Right ventricle myocardium inferior (tissue), 1 donor: Measurements from ENCODE around the gene FBXW10. TPM values are rescaled to one million over a fixed set of nuclear protein-coding genes. Genes with fewer than 3 reads are reported as not detected.
"Not testable (repeated sequence)": the region's sequence is repeated elsewhere in the genome, so short reads cannot be mapped to it uniquely, and the experiment has no call there.

Experiments
- ATAC-seq: fragments of 200-7000 bp; cut with Tn5 transposase; one replicate; pipeline ENCODE4 v1.9.1; 2020; ENCODE audit warnings: mild to moderate bottlenecking, moderate library complexity
- DNase-seq: peaks from one replicate; pipeline ENCODE4 v3.0.0; 2021; ENCODE audit errors: missing footprints
- intact Hi-C: fragments of 100-400 bp; cut with DNase I; formaldehyde crosslinking; loops from one replicate; pipeline ENCODE4 v1.11.0; 2022
- total RNA-seq: library from RNA; stranded (reverse); fragmentation: NEBNext Ultra II Directional; extraction: Animal tissue kit (Norgen Biotek cat#: 25700); gene quantifications from one replicate; pipeline ENCODE4 v1.2.1, GENCODE V29; 2021
- donor health status: DM: no; HTN: yes; CAD: no; lungs with severe emphysema.

FBXW10 gene
- total RNA-seq, 1 donor from 2014 or later = not detected

DNA sequence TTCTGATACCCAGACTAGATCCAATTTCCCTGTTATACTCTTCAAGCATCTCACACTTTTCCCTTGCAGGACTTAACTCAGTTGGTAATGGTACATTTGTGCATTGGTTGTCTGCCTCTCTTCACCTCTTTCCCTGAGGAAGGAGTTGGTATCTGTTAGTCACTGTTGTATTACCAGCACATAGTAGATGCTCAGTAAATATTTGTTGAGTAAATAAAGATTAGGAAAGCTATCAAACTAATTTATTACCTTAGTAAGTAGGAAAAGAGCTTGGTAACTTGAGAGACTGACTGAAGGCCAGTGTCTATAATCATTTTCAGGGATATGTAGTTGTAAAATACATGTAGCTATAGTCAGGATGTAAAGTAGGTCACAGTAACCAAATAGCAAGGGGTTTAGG lies 53.0 kb downstream of the FBXW10 start:
- ATAC-seq, DNase-seq, intact Hi-C loops: not testable (repeated sequence)

GRCh38 chr17:18803458-18804245 lies 59.8 kb downstream of the FBXW10 start:
- DNase-seq, intact Hi-C loops: not testable (repeated sequence)
- ATAC-seq = peak; percentile 48

- ATAC-seq, DNase-seq, intact Hi-C loops: not testable (repeated sequence)
Observed at GRCh38 chr17:18815924-18816323, 72.1 kb downstream of the FBXW10 start.

- DNase-seq, intact Hi-C loops: not testable (repeated sequence)
- peak; percentile 64 for ATAC-seq
Observed at GRCh38 chr17:18816489-18817371, 72.9 kb downstream of the FBXW10 start.

- DNase-seq, intact Hi-C loops, ATAC-seq: not testable (repeated sequence)
Observed at GRCh38 chr17:18821430-18821829, 77.6 kb downstream of the FBXW10 start.

- intact Hi-C loops, DNase-seq, ATAC-seq: not testable (repeated sequence)
Observed at GRCh38 chr17:18827613-18828012, 83.8 kb downstream of the FBXW10 start.

Other genes starting within 250 kb of the FBXW10 start
- not detected for gene TBC1D28, start 99.7 kb upstream of the FBXW10 start, total RNA-seq
- 1.2 TPM for gene FOXO3B, start 61.7 kb upstream of the FBXW10 start, total RNA-seq
- 24.3 TPM for gene TVP23B, start 37.1 kb downstream of the FBXW10 start, total RNA-seq
- 15.9 TPM for gene PRPSAP2, start 114.1 kb downstream of the FBXW10 start, total RNA-seq
- gene SLC5A10, start 208.1 kb downstream of the FBXW10 start, total RNA-seq = not detected